ENCODE measurements around the gene PPP6R2.
"Not testable (repeated sequence)": the region's sequence is repeated elsewhere in the genome, so short reads cannot be mapped to it uniquely, and the experiment has no call there.

Gene PPP6R2

DNA sequence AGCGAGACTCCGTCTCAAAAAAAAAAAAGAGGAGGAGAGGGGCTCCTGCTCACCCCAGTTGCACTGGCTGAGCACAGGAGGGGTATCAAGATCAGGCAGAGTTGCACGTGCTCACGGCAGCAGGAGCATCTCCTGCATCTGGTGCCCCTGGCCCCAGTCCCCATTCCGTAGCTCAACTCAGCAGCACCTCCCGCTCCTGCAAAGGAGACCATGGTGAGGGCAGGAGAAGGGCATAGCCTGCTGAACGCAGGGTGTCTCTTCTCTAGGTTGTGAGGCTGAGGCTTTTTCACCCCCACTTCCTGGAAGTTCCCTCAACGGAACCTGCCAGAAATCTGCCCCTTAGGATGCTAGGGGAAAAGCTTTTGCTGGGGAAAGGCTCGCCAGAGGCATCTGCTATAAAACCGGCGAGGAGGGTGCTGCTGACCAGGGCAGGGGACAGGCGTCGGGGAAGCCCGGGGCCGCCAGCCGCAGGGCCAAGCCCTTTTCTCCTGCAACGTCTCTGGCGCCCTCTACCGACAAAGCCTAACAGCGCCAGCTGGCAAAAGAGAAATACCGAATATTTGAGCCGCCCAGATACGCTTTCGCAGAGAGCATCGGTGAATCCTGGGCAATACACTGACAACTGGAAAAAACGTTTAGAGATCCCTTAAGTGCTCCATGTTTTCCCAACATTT, 1.0 kb upstream of the PPP6R2 start:
- DNase-seq (ENCODE audit: low spot score in 2 of 2) (peak; percentile 95 to 96), ATAC-seq (peak; percentile 73)
- H3K36me3 Mint-ChIP-seq: peaks cover 4% of the 10 kb centered on the region
- no peaks in the 10 kb centered on the region for H3K9me3 Mint-ChIP-seq
- peak overlapping the region; percentile 86 for H3K27ac Mint-ChIP-seq
- H3K4me1 Mint-ChIP-seq: peaks cover 6% of the 10 kb centered on the region
- H3K4me3 Mint-ChIP-seq: peak overlapping the region; percentile 78

DNA sequence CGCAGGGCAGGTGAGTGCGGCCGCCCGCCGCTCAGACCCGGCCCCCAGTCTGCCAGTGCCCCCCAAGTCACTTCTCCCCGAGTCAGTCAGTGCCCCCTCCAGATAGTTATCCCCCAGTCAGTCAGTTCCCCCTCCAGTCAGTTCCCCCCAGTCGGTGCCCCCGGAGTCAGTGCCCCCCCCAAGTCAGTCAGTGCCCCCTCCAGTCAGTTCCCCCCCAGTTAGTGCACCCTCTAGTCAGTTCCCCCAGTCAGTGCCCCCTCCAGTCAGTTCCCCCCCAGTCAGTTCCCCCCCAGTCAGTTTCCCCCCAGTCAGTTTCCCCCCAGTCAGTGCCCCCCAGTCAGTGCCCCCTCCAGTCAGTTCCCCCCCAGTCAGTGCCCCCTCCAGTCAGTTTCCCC, 411 bp downstream of the PPP6R2 start:
- peak overlapping the region; percentile 78 for H3K4me3 Mint-ChIP-seq
- no peaks in the 10 kb centered on the region for H3K9me3 Mint-ChIP-seq
- H3K4me1 Mint-ChIP-seq: peaks cover 6% of the 10 kb centered on the region
- DNase-seq (ENCODE audit: low spot score in 2 of 2) (no peak), ATAC-seq (no peak)
- H3K36me3 Mint-ChIP-seq: peaks cover 4% of the 10 kb centered on the region
- H3K27ac Mint-ChIP-seq: no peak overlapping the region

DNA sequence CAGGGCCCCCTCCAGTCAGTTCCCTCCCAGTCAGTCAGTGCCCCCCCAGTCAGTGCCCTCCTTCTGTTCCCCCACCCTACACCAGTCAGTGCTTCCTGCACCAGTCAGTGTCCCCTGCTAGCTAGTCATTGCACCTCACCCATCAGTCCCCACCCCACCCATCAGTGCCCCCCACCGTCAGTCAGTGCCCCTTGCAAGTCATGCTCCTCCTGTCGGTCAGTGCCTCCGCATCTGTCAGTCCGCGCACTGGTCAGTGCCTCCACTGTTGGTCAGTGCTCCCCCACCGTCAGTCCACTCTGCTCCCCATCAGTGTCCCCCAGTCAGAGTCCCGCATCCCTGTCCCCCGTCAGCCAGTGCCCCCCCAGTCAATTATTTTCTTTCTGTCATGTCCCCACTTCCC, 3.3 kb downstream of the PPP6R2 start:
- Mint-ChIP-seq H3K27ac (no peak overlapping the region), H3K36me3 (peaks cover 20% of the 10 kb centered on the region), H3K4me3 (no peak overlapping the region), H3K9me3 (no peaks in the 10 kb centered on the region), H3K4me1 (peaks cover 6% of the 10 kb centered on the region)
- no peak for ATAC-seq
- no peak for DNase-seq (ENCODE audit: low spot score in 2 of 2)

DNA sequence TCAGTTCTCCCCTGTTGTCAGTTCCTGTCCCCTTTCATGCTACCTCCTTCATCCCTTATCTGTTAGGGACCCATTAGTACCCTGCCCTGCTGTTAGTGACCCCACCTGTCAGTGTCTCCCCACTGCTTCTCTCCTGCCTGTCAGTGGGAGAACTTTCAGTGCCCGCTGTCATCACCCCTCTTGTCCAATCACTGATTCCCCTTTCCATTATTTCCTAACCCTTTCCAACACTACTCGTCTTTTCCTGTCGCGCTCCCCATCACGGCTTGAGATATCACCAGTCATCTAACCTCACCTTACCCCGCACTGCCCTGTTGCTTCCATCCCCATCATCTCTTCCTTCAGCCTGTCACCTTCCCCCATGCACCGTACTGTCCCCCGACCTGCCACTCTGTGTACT, 4.0 kb downstream of the PPP6R2 start:
- peaks cover 3% of the 10 kb centered on the region for H3K4me1 Mint-ChIP-seq
- no peak overlapping the region for H3K27ac Mint-ChIP-seq
- ATAC-seq (no peak), DNase-seq (ENCODE audit: low spot score in 2 of 2) (no peak)
- H3K36me3 Mint-ChIP-seq: peaks cover 27% of the 10 kb centered on the region
- no peaks in the 10 kb centered on the region for H3K9me3 Mint-ChIP-seq
- H3K4me3 Mint-ChIP-seq: no peak overlapping the region

DNA sequence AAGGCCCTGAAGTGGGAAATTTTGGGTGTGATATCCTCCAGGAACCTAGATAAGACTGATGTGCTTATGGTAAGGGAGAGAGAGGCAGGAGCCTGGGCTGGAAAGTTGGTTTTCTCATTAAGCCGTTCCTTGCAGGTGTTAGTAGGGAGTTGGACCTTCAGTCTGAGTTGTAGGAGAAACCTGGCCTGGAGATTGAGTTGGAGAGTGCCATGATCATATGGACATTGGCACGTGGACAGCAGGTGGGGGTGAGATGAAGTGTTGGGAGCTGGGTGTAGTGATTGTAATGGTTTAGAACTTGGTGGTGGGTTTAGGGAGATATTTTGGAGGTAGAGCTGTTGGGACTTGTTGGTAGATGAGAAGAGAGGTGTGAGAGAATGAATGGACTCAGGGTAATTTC, 4.9 kb downstream of the PPP6R2 start:
- DNase-seq (ENCODE audit: low spot score in 2 of 2) (no peak), ATAC-seq (no peak)
- no peaks in the 10 kb centered on the region for H3K9me3 Mint-ChIP-seq
- H3K4me3 Mint-ChIP-seq: no peak overlapping the region
- H3K36me3 Mint-ChIP-seq: peaks cover 30% of the 10 kb centered on the region
- H3K27ac Mint-ChIP-seq: no peak overlapping the region
- H3K4me1 Mint-ChIP-seq: no peaks in the 10 kb centered on the region

DNA sequence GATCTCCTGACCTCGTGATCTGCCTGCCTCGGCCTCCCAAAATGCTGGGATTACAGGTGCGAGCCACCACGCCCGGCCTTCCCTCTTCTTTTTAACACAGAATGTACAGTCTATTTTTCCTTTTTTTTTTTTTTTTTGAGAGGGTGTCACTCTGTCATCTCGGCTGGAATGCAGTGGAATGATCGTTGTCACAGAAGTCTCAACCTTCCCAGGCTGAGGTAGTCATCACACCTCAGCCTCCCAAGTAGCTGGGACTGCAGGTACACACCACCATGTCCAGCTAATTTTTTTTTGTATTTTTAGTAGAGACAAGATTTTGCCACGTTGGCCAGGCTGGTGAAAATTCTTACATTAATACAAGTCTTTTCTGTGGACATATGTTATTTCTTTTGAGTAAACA, 13.1 kb downstream of the PPP6R2 start:
- peaks cover 60% of the 10 kb centered on the region for H3K36me3 Mint-ChIP-seq
- no peak for ATAC-seq
- H3K27ac Mint-ChIP-seq: peak overlapping the region; percentile 23
- no peak for DNase-seq (ENCODE audit: low spot score in 2 of 2)
- peaks cover 18% of the 10 kb centered on the region for H3K4me1 Mint-ChIP-seq
- H3K4me3 Mint-ChIP-seq: no peak overlapping the region
- no peaks in the 10 kb centered on the region for H3K9me3 Mint-ChIP-seq

DNA sequence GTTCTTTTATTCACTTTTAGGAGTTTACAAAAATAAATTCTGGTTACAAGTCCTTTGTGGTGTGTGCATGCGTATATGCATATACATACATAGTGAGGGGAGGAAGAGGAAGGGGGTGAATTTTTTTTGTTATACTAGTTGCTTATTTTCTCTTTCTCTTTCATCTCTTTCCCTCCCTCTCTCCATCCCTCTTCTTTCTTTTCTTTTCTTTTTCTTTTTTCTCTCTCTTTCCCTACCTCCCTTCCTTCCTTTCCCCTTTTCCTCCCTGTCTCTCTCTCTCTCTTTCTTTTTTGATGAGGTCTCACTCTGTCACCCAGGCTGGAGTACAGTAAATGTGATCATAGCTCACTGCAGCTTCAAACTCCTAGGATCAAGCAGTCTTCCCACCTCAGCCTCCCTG, 14.1 kb downstream of the PPP6R2 start:
- ATAC-seq: no peak
- peak overlapping the region; percentile 11 for H3K27ac Mint-ChIP-seq
- no peak for DNase-seq (ENCODE audit: low spot score in 2 of 2)
- H3K4me3 Mint-ChIP-seq: peak overlapping the region; percentile 4
- no peaks in the 10 kb centered on the region for H3K9me3 Mint-ChIP-seq
- H3K4me1 Mint-ChIP-seq: peaks cover 28% of the 10 kb centered on the region
- peaks cover 58% of the 10 kb centered on the region for H3K36me3 Mint-ChIP-seq

DNA sequence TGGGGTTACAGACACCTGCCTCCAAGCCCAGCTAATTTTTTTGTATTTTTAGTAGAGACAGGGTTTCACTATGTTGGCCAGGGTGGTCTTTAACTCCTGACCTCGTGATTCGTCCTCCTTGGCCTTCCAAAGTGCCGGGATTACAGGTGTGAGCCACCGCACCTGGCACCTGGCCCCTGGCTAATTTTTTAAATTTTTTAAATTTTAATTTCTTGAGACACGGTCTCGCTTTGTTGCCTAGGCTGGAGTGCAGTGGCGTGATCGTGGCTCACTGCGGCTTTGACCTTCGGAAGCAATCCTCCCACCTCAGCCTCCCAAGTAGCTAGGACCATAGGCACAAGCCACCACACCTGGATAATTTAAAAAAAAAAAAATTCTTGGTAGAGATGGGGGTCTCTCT, 14.6 kb downstream of the PPP6R2 start:
- no peak for ATAC-seq
- H3K27ac Mint-ChIP-seq: peak overlapping the region; percentile 11
- H3K4me3 Mint-ChIP-seq: peak overlapping the region; percentile 4

DNA sequence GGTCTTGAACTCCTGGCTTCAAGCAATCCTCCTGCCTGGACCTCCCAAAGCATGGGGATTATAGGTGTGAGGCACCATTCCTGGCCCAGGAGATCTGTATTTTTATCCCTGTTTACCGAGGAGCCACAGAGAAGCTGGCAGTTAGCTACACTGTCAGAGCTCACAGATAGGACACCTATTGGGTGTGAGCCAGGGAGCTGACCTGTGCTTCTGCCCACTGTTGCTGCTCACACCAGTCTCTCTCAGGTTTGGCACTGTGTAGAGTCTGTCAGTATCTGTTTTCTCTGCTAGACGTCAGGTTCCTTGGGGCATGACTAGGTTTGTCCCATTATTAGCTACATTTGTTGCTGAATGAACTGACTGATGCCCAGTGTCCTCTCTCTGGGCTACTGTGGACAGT, 17.5 kb downstream of the PPP6R2 start:
- Mint-ChIP-seq H3K4me3 (peak overlapping the region; percentile 73), H3K36me3 (peaks cover 63% of the 10 kb centered on the region)
- DNase-seq (ENCODE audit: low spot score in 2 of 2): no peak

More for the DNA sequence above, 14.6 kb downstream of the PPP6R2 start:
- H3K9me3 Mint-ChIP-seq: no peaks in the 10 kb centered on the region
- peaks cover 33% of the 10 kb centered on the region for H3K4me1 Mint-ChIP-seq
- no peak for DNase-seq (ENCODE audit: low spot score in 2 of 2)
- H3K36me3 Mint-ChIP-seq: peaks cover 53% of the 10 kb centered on the region

DNA sequence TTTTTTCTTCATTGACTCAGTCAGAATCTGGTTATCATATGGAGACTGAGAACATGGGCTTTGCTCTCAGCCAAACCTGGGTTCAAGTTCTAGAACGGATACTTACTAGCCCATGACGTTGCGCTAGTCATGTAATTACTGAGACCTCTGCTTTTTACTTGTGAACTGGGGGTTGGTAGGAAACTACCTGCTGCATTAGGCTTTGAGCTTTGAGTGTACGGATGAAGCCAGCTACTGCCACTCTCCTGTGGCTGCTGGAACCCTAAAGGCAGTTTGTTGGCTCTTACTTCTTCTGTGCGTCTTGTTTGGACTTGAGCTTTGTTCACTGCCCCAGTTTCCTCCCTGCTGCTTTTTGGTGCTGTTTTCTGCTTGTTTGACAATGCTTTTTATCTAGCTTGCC, 18.1 kb downstream of the PPP6R2 start:
- Mint-ChIP-seq H3K27ac (peak overlapping the region; percentile 88), H3K36me3 (peaks cover 64% of the 10 kb centered on the region), H3K4me3 (peak overlapping the region; percentile 73), H3K4me1 (peaks cover 52% of the 10 kb centered on the region), H3K9me3 (no peaks in the 10 kb centered on the region)
- ATAC-seq (peak; percentile 87), DNase-seq (ENCODE audit: low spot score in 2 of 2) (peak in 1 of 2 donors; percentile 67)

More for the DNA sequence above, 17.5 kb downstream of the PPP6R2 start:
- peaks cover 48% of the 10 kb centered on the region for H3K4me1 Mint-ChIP-seq
- ATAC-seq: peak; percentile 11
- H3K9me3 Mint-ChIP-seq: no peaks in the 10 kb centered on the region
- H3K27ac Mint-ChIP-seq: peak overlapping the region; percentile 88

DNA sequence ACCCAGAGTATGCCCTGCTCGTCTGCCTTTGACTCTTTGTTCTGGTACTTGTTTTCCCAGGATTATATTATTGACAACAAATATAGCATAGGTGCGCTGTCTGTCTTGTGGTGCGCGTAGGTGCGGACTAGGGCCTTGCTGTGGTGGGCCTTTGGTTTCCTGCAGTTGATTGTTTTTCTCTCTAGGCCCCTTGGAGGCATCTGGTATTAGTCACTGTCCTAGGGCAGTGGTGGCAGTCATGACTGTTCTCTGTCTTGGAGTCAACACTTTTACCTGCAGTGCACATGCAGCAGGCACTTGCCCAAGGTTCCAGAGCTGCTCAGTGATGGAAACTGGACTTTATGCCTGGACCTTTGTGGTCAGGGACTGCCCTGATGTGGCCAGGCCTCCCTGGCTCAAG, 18.6 kb downstream of the PPP6R2 start:
- DNase-seq (ENCODE audit: low spot score in 2 of 2) (peak; percentile 20 to 76), ATAC-seq (peak; percentile 96)
- Mint-ChIP-seq H3K4me1 (peaks cover 57% of the 10 kb centered on the region), H3K36me3 (peaks cover 64% of the 10 kb centered on the region), H3K4me3 (peak overlapping the region; percentile 73), H3K27ac (peak overlapping the region; percentile 88), H3K9me3 (no peaks in the 10 kb centered on the region)

DNA sequence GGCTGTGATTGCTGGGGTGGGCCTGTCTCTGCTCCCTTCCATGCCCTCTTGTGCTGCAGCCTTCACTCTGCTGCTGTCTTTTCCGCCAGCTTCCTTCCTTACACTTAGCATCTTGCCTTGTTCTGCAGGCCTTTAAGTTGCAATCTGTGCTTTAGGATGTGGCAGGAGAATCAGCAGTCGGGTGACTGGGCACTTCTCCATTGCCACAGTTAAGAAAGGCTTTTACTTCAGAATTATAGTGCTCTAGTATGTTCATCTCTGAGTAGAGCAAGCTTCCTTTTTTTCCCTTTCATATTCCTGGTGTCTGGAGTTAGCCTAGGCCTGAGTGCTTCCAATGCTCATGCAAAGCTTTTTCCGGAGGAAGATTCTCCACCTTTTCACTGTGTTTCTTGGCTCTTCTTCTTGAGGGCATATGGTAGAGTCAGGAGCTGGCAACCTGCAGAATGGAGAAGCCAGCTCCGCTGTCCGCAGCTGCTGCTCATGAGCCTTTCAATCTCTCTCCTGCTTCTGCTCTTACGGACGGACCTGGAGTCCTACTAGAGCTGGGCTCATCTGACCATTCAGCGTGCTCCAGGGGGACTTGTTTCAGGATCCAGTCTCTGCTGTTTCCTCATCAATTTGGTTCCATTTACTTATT, 20.2 kb downstream of the PPP6R2 start:
- Mint-ChIP-seq H3K27ac (peak overlapping the region; percentile 88), H3K9me3 (no peaks in the 10 kb centered on the region), H3K4me1 (peaks cover 64% of the 10 kb centered on the region), H3K4me3 (peak overlapping the region; percentile 73), H3K36me3 (peaks cover 65% of the 10 kb centered on the region)
- ATAC-seq (no peak), DNase-seq (ENCODE audit: low spot score in 2 of 2) (no peak)

DNA sequence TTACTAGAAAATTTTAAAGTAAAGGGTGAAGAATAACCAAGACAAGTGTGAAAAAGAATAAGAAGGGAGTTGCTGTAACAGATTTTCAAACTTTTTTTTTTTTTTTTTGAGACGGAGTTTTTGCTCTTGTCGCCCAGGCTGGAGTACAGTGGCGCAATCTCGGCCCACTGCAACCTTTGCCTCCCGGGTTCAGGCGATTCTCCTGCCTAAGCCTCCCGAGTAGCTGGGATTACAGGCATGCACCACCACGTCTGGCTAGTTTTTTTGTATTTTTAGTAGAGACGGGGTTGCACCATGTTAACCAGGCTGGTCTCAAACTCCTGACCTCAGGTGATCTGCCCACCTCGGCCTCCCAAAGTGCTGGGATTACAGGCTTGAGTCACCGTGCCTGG, 20.7 kb downstream of the PPP6R2 start:
- peaks cover 68% of the 10 kb centered on the region for H3K36me3 Mint-ChIP-seq
- H3K4me3 Mint-ChIP-seq; DNase-seq (ENCODE audit: low spot score in 2 of 2); ATAC-seq; H3K9me3 Mint-ChIP-seq: not testable (repeated sequence)
- peaks cover 64% of the 10 kb centered on the region for H3K4me1 Mint-ChIP-seq
- peak overlapping the region; percentile 88 for H3K27ac Mint-ChIP-seq

DNA sequence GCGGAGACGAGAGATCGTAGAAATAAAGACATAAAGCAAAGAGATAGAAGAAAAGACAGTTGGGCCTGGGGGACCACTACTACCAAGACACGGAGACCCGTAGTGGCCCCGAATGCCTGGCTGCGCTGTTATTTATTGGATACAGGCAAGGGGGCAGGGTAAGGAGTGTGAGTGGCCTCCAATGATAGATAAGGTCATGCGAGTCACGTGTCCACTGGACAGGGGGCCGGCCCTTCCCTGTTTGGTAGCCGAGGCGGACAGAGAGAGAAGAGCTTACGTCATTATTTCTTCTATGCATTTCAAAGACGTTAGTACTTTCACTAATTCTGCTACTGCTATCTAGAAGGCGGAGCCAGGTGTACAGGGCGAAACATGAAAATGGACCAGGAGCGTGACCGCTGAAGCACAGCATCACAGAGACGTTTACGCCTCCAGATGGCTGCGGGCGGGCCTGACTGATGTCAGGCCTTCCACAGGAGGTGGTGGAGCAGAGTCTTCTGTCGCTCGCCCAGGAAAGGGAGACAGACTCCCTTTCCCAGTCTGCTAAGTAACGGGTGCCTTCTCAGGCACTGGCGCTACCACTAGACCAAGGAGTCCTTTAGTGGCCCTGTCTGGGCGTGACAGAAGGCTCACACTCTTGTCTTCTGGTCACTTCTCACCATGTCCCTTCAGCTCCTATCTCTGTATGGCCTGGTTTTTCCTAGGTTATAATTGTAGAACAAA, 24.8 kb downstream of the PPP6R2 start:
- Mint-ChIP-seq H3K36me3 (peaks cover 81% of the 10 kb centered on the region), H3K4me1 (peaks cover 37% of the 10 kb centered on the region), H3K4me3 (no peak overlapping the region), H3K9me3 (no peaks in the 10 kb centered on the region), H3K27ac (no peak overlapping the region)
- ATAC-seq (no peak), DNase-seq (ENCODE audit: low spot score in 2 of 2) (no peak)

DNA sequence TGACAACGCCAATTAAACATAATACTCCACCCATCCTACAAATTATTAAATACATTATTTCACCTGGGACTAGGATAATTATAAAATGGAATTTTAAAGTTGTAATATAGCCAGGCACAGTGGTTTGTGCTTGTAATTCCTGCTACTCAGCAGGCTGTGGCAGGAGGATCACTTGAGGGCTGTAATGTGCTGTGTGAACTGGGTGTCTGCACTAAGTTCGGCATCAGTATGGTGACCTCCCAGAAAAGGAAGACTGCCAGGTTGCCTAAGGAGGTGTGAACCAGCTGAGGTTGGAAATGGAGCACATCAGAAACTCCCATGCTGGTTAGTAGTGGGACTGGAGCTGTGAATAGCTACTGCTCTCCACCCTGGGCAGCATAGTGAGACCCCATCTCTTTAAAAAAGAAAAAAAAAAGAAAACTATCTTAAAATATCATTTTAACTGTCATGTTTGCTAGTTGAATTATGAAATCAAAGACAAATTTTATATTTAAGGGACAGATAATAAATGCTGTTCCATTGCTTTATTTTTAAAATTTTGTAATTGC, 28.0 kb downstream of the PPP6R2 start:
- DNase-seq (ENCODE audit: low spot score in 2 of 2) (no peak), ATAC-seq (no peak)
- Mint-ChIP-seq H3K36me3 (peaks cover 87% of the 10 kb centered on the region), H3K4me3 (no peak overlapping the region), H3K27ac (no peak overlapping the region), H3K4me1 (peaks cover 20% of the 10 kb centered on the region), H3K9me3 (no peaks in the 10 kb centered on the region)

Measured in stimulated activated effector memory CD8-positive, alpha-beta T cell treated with anti-CD3 and anti-CD28 coated beads, Interleukin-12 subunit alpha, Interleukin-12 subunit beta, amount 100 ng/mL, for 72 hours (primary cell).